ENCODE results near the gene DSC1. TPM values are rescaled to one million over a fixed set of nuclear protein-coding genes. Genes with fewer than 3 reads are reported as not detected.
"Not testable (repeated sequence)": the region's sequence is repeated elsewhere in the genome, so short reads cannot be mapped to it uniquely, and the experiment has no call there.

The DSC1 gene
- total RNA-seq, 3 donors from 2014 or later, result not detected

- H3K4me3 Mint-ChIP-seq, result no peak overlapping the region
- DNase-seq (no peak), ATAC-seq (no peak)
- no peaks in the 10 kb centered on the region for H3K36me3 Mint-ChIP-seq (ENCODE audit: insufficient read depth)
- H3K4me1 Mint-ChIP-seq (ENCODE audit: low read depth), result no peaks in the 10 kb centered on the region
- H3K9me3 Mint-ChIP-seq, result peaks cover 7% of the 10 kb centered on the region
- H3K27me3 Mint-ChIP-seq (ENCODE audit: low read depth), result no peaks in the 10 kb centered on the region
Observed at GRCh38 chr18:31154181-31154580, 8.5 kb downstream of the DSC1 start.

DNA sequence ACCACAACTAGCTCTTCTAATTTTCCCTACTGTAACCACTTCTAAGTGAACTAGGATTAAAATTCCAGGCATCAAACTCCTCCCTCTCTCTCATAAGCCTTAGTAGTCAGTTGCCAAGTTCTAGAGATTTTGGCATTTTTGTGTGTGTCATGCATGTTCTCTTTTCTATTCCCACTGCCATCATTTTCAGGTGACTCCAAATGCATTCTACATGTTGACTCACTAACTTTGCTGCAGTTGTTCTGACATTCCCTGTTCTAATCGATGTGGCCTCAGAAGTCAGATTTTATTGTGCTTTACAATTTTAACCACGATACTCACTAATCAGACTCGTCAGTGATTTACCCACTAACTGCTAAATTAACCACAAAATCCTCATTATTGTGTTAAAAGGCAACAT is 13.3 kb downstream of the DSC1 start:
- H3K4me3 Mint-ChIP-seq, result no peak overlapping the region
- H3K9me3 Mint-ChIP-seq, result peaks cover 17% of the 10 kb centered on the region
- no peaks in the 10 kb centered on the region for H3K4me1 Mint-ChIP-seq (ENCODE audit: low read depth)
- no peaks in the 10 kb centered on the region for H3K27me3 Mint-ChIP-seq (ENCODE audit: low read depth)
- no peaks in the 10 kb centered on the region for H3K36me3 Mint-ChIP-seq (ENCODE audit: insufficient read depth)
- DNase-seq, result no peak
- ATAC-seq, result no peak

DNA sequence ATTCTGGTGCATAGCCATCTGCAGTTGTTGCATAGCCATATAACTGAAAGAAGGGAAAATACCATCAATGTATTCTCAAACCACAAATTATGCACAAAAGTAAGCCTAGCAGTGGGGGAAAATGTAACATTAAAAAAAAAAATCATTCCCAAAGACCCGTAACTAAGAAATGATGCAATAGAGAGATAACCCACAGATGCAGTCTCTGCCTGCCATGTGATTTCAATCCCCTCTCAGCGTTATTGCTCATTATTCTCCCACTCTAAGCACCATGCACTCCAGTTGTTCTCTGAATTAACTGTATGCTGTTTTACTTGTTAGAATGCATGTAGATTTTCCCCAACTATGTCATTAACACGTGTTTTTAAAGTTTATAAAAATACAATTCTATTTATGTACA is 14.1 kb downstream of the DSC1 start:
- Mint-ChIP-seq H3K4me1 (ENCODE audit: low read depth) (no peaks in the 10 kb centered on the region), H3K27me3 (ENCODE audit: low read depth) (no peaks in the 10 kb centered on the region), H3K4me3 (no peak overlapping the region), H3K9me3 (peaks cover 17% of the 10 kb centered on the region), H3K36me3 (ENCODE audit: insufficient read depth) (no peaks in the 10 kb centered on the region)
- ATAC-seq (no peak), DNase-seq (no peak)

DNA sequence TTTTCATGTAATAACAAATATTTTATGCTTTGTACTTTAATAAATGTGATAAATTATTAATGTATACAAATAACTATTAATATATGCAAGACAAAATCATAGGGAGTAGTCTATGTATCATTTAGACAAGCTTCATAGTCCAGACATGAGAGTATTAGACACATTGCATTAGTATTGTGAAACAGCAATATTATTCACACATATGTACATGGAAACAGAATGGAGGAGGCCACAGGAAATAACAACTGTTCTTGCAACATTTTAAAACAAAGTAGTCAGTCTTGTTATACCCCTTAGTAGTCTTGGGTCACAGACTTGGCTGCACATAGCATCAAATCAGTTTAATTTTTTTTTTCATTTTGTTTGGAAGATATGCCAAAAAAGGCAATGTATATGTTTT is 15.8 kb downstream of the DSC1 start:
- Mint-ChIP-seq H3K36me3 (ENCODE audit: insufficient read depth) (no peaks in the 10 kb centered on the region), H3K4me3 (no peak overlapping the region), H3K27me3 (ENCODE audit: low read depth) (no peaks in the 10 kb centered on the region), H3K4me1 (ENCODE audit: low read depth) (no peaks in the 10 kb centered on the region), H3K9me3 (peaks cover 14% of the 10 kb centered on the region)
- DNase-seq (no peak), ATAC-seq (no peak)

DNA sequence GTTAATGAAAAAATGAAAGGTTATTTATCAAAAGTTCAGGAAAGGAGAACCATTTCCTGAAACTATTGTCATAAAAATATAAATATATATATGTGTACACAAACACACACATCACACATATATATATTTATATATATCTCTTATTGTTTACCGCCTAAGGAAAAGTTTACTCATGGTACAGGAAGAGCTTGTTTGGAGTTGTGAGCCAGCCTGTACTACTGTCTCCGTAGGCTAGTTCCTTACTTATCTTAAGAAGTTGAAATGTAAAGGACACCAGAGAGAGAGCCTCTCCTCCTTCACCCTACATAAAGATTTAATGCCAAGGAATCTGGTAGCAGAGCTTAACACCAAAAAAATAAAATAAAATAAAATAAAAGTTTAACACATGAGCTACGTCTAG is 19.6 kb downstream of the DSC1 start:
- no peaks in the 10 kb centered on the region for H3K36me3 Mint-ChIP-seq (ENCODE audit: insufficient read depth)
- H3K4me3 Mint-ChIP-seq, result no peak overlapping the region
- no peaks in the 10 kb centered on the region for H3K27me3 Mint-ChIP-seq (ENCODE audit: low read depth)
- DNase-seq, result no peak
- ATAC-seq, result no peak
- peaks cover 14% of the 10 kb centered on the region for H3K9me3 Mint-ChIP-seq
- H3K4me1 Mint-ChIP-seq (ENCODE audit: low read depth), result no peaks in the 10 kb centered on the region

- Mint-ChIP-seq H3K27me3 (ENCODE audit: low read depth) (no peaks in the 10 kb centered on the region), H3K9me3 (no peaks in the 10 kb centered on the region), H3K36me3 (ENCODE audit: insufficient read depth) (no peaks in the 10 kb centered on the region), H3K4me3 (no peak overlapping the region), H3K4me1 (ENCODE audit: low read depth) (no peaks in the 10 kb centered on the region)
- DNase-seq, result no peak
- no peak for ATAC-seq
Observed at GRCh38 chr18:31138709-31139108, 23.9 kb downstream of the DSC1 start.

DNA sequence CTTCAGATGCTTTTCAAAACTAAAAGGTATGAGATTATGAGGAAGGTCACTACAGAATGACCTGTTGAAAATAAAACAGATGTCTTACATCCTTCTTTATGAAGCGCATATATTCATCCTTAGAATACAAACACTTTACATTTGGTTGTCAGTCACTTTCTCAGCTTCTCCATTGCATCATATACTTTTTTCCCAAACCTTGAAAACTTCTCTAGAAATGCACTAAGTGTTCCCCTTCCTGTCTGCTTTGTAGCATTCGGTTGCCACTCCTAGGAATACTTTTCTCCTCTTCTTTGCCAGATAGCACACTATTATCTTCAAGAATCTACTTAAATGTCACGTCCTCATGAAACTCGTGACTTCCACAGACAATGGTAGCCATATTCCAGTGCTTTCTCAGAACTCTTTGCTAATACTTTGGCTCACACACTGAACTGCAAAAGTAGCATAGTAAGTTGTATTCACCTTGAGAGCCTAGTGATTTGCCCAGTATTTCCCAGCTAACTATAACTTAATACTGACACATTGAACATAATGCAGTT is 27.6 kb downstream of the DSC1 start:
- DNase-seq (no peak), ATAC-seq (no peak)
- Mint-ChIP-seq H3K4me1 (ENCODE audit: low read depth) (no peaks in the 10 kb centered on the region), H3K36me3 (ENCODE audit: insufficient read depth) (no peaks in the 10 kb centered on the region), H3K9me3 (peaks cover 5% of the 10 kb centered on the region), H3K27me3 (ENCODE audit: low read depth) (no peaks in the 10 kb centered on the region), H3K4me3 (no peak overlapping the region)

DNA sequence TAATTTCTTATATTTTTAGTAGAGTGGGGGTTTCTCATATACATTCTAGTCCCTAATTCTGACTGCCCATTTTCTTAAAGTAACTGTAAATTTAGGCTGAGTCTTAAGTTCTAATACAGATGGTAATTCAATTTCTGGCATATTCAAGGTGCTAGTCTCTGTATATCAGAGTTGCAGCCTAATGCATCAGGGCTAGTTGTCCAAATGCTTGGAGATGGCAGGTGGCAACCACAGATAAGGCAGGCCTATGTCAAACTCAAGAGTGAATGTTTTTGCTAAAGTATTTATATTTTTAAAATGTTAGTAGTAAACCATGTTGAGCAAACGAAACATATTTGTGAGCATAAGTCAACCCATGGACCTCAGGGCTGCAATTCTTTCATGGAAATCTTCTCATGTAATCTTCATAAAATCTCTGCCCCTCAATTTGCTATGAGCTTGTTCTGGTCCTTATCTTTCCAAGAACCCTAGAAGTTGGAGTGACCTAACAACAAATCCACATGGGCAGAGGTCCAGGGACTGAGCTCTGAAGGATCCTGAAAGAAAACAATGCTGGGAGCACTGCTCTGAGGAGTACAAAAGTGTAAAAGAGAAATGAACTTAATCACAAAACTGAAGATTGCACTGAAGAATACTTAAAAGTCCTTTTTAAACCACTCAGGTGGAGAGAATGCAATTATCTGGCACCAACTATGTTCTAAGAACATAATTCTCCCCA is 33.1 kb downstream of the DSC1 start:
- no peaks in the 10 kb centered on the region for H3K27me3 Mint-ChIP-seq (ENCODE audit: low read depth)
- ATAC-seq (no peak), DNase-seq (no peak)
- no peak overlapping the region for H3K4me3 Mint-ChIP-seq
- H3K36me3 Mint-ChIP-seq (ENCODE audit: insufficient read depth), result no peaks in the 10 kb centered on the region
- H3K4me1 Mint-ChIP-seq (ENCODE audit: low read depth), result no peaks in the 10 kb centered on the region
- H3K9me3 Mint-ChIP-seq, result peaks cover 9% of the 10 kb centered on the region

DNA sequence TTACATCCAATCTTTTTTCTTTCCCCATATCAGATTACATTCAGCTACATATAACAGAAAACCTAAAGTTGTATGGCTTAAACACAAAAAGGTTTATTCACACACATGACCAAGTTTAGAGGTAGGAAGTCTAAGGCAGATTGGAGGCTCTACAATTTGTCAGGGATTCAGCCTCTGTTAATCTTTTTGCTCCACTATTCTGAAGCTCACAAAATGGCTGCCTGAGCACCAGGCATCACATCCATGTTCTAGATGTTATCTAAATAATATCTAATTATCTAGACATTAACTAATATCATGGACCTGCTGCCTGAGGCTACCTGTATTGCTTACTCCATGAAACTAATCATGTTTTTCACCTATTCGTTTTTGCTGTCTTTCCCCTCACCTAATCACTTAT is 36.8 kb downstream of the DSC1 start:
- DNase-seq (no peak), ATAC-seq (no peak)
- Mint-ChIP-seq H3K4me1 (ENCODE audit: low read depth) (no peaks in the 10 kb centered on the region), H3K36me3 (ENCODE audit: insufficient read depth) (no peaks in the 10 kb centered on the region), H3K4me3 (no peak overlapping the region), H3K9me3 (peaks cover 4% of the 10 kb centered on the region), H3K27me3 (ENCODE audit: low read depth) (no peaks in the 10 kb centered on the region)

GRCh38 chr18:31123125-31123524 is 39.5 kb downstream of the DSC1 start:
- not testable (repeated sequence) for DNase-seq; H3K9me3 Mint-ChIP-seq; H3K27me3 Mint-ChIP-seq (ENCODE audit: low read depth); H3K36me3 Mint-ChIP-seq (ENCODE audit: insufficient read depth); H3K4me1 Mint-ChIP-seq (ENCODE audit: low read depth); H3K4me3 Mint-ChIP-seq; ATAC-seq

DNA sequence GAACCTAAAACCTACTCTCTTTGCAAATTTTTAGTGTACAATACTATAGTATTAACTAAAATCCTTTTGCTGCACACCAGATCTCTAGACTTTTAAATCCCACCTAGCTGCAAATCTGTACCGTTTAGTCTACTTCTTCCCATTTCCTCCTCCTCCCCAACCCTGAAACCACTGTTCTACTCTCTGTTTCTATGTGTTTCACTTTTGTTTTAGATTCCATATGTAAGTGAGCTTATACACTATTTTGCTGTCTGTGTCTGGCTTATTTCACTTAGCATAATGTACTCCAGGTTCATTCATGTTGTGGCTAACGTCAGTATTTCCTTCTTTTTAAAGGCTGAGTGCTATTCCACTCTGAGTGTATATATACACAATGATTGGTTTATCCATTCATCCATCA is 42.1 kb downstream of the DSC1 start:
- H3K36me3 Mint-ChIP-seq (ENCODE audit: insufficient read depth), result no peaks in the 10 kb centered on the region
- H3K9me3 Mint-ChIP-seq, result peaks cover 8% of the 10 kb centered on the region
- no peaks in the 10 kb centered on the region for H3K27me3 Mint-ChIP-seq (ENCODE audit: low read depth)
- no peak for DNase-seq
- no peak overlapping the region for H3K4me3 Mint-ChIP-seq
- no peaks in the 10 kb centered on the region for H3K4me1 Mint-ChIP-seq (ENCODE audit: low read depth)
- no peak for ATAC-seq

DNA sequence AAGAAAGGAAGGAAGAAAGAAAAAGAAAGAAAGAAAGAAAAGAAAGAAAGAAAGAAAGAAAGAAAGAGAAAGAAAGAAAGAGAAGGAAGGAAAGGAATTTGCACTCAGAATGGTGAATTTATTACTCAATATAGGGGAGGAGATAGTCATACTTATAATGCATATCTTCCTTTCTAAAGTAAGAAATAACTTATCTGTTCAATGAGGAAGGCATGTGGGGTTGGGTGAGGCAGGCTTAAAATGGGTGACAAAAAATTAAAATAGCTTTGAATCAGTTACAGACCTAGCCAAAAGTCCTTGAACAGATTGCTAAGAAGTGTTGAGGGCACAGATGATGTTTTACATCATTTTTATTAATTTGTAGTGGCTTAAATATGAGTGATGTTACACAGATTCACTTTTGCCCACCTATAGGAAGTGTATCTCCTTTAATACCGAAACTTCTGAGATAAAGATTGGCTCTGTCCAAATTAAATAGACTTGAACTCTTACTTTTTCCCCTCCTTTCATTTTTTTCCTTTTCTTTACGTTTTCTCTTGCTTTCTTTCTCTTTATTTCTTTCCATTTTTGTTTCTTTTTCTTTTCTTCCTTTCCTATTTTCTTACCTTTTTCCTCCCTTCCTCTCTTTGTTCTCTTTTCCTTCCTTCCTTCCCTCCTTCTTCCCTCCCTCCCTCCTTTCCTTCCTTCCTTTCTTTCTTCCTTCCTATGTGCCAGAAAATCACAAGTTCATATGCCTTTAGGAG is 45.6 kb downstream of the DSC1 start:
- Mint-ChIP-seq H3K36me3 (ENCODE audit: insufficient read depth) (no peaks in the 10 kb centered on the region), H3K4me3 (no peak overlapping the region), H3K27me3 (ENCODE audit: low read depth) (no peaks in the 10 kb centered on the region), H3K9me3 (peaks cover 8% of the 10 kb centered on the region), H3K4me1 (ENCODE audit: low read depth) (no peaks in the 10 kb centered on the region)
- no peak for ATAC-seq
- no peak for DNase-seq

GRCh38 chr18:31112804-31113203 is 49.9 kb downstream of the DSC1 start:
- Mint-ChIP-seq H3K27me3 (ENCODE audit: low read depth) (no peaks in the 10 kb centered on the region), H3K4me3 (no peak overlapping the region), H3K9me3 (peaks cover 10% of the 10 kb centered on the region), H3K36me3 (ENCODE audit: insufficient read depth) (no peaks in the 10 kb centered on the region), H3K4me1 (ENCODE audit: low read depth) (no peaks in the 10 kb centered on the region)
- DNase-seq (no peak), ATAC-seq (no peak)

- Mint-ChIP-seq H3K36me3 (ENCODE audit: insufficient read depth) (no peaks in the 10 kb centered on the region), H3K4me1 (ENCODE audit: low read depth) (no peaks in the 10 kb centered on the region), H3K4me3 (no peak overlapping the region), H3K9me3 (peaks cover 2% of the 10 kb centered on the region), H3K27me3 (ENCODE audit: low read depth) (peaks cover 12% of the 10 kb centered on the region)
- ATAC-seq, result no peak
- DNase-seq, result no peak
Observed at GRCh38 chr18:31105733-31106132, 56.9 kb downstream of the DSC1 start.

DNA sequence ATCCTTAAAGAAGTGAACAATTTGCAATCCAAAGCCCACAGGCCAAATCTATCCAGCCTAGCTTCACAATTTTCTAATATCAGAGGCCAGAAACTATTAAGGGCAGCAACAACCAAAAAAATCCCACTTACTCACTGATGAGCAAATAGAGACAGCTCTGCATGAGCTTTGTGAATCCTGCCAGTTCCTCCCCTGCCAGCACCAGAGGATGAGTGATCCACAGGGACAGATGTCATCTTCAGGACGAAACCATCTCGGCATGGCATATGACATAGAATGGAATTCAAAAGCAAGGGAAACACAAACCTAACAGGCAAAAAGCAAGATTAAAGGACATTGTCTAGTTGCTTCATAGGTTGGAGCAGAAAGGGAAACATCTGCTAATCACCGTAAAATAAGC is 58.2 kb downstream of the DSC1 start:
- H3K9me3 Mint-ChIP-seq, result peaks cover 6% of the 10 kb centered on the region
- no peak for DNase-seq

More for the DNA sequence above, 58.2 kb downstream of the DSC1 start:
- H3K27me3 Mint-ChIP-seq (ENCODE audit: low read depth), result peaks cover 24% of the 10 kb centered on the region
- H3K36me3 Mint-ChIP-seq (ENCODE audit: insufficient read depth), result no peaks in the 10 kb centered on the region
- H3K4me3 Mint-ChIP-seq, result no peak overlapping the region
- no peaks in the 10 kb centered on the region for H3K4me1 Mint-ChIP-seq (ENCODE audit: low read depth)
- no peak for ATAC-seq
